Endodermal cell (in vitro differentiated cells): ENCODE data around the gene PDGFRB. TPM values are rescaled to one million over a fixed set of nuclear protein-coding genes. Genes with fewer than 3 reads are reported as not detected.

ENCODE experiments used
- DNase-seq: peaks from one replicate; pipeline ENCODE4 v3.0.0-alpha.2; 2017
- H3K27ac ChIP-seq: 2 replicates; pipeline ENCODE4 v1.5.1; 2013; ENCODE audit warnings: mild to moderate bottlenecking, low read depth, low read length, moderate library complexity
- H3K27me3 ChIP-seq: 2 replicates; pipeline ENCODE4 v1.6.1; 2013; ENCODE audit warnings: mild to moderate bottlenecking, low read length, moderate library complexity; ENCODE audit not compliant: insufficient read depth, control insufficient read depth, poor library complexity, severe bottlenecking
- H3K36me3 ChIP-seq: 2 replicates; pipeline ENCODE4 v1.7.0; 2013; ENCODE audit warnings: mild to moderate bottlenecking, low read length, moderate library complexity; ENCODE audit not compliant: control insufficient read depth, insufficient read depth
- H3K4me1 ChIP-seq: one replicate; pipeline ENCODE4 v1.7.0; 2013; ENCODE audit warnings: low read length; ENCODE audit not compliant: control insufficient read depth, insufficient read depth
- H3K4me3 ChIP-seq: 2 replicates; pipeline ENCODE4 v1.5.1; 2013; ENCODE audit warnings: mild to moderate bottlenecking, low read length, moderate library complexity
- H3K9ac ChIP-seq: 2 replicates; pipeline ENCODE4 v1.6.1; 2013; ENCODE audit warnings: mild to moderate bottlenecking, low read length, moderate library complexity; ENCODE audit not compliant: poor library complexity, severe bottlenecking; ENCODE audit errors: extremely low read depth
- H3K9me3 ChIP-seq: 2 replicates; pipeline ENCODE4 v1.6.1; 2013; ENCODE audit warnings: mild to moderate bottlenecking, low read length, moderate library complexity; ENCODE audit not compliant: control insufficient read depth
- H3K27ac Mint-ChIP-seq: 2 replicates; pipeline ENCODE4 v1.8.0; 2020; ENCODE audit warnings: mixed read lengths
- H3K27me3 Mint-ChIP-seq: 2 replicates; pipeline ENCODE4 v1.8.0; 2021; ENCODE audit warnings: mild to moderate bottlenecking, mixed read lengths; ENCODE audit not compliant: insufficient read depth
- H3K36me3 Mint-ChIP-seq: 2 replicates; pipeline ENCODE4 v1.8.0; 2020; ENCODE audit warnings: low read depth, mixed read lengths
- H3K4me1 Mint-ChIP-seq: 2 replicates; pipeline ENCODE4 v1.8.0; 2020; ENCODE audit warnings: mixed read lengths
- H3K4me3 Mint-ChIP-seq: 2 replicates; pipeline ENCODE4 v1.8.0; 2020; ENCODE audit warnings: mild to moderate bottlenecking, moderate library complexity, mixed read lengths
- H3K9me3 Mint-ChIP-seq: 2 replicates; pipeline ENCODE4 v1.8.0; 2020; ENCODE audit warnings: mild to moderate bottlenecking, mixed read lengths
- CTCF ChIP-seq: fragments of 200-600 bp; sonication (generic); conservative IDR thresholded peaks from 2 replicates; pipeline ENCODE4 v1.5.0; 2021; ENCODE audit warnings: antibody characterized with exemption, mild to moderate bottlenecking
- WGBS, 2 experiments: methylation state at CpG; one replicate each; pipeline versions ENCODE4 v1.1.5 to v1.1.7; 2013; ENCODE audit warnings: missing lambda C conversion rate in 2 of 2, mixed read lengths in 1 of 2; ENCODE audit not compliant: insufficient coverage in 1 of 2, insufficient read length in 1 of 2; 5-methylcytosine and 5-hydroxymethylcytosine counted together
- total RNA-seq, 2 donors: library from RNA; stranded (reverse); fragmentation: NEBNext Ultra II Directional in 1 of 2; extraction: Animal tissue kit (Norgen Biotek cat#: 25700) in 1 of 2; gene quantifications; 2 replicates in 1 of 2; 3 replicates in 1 of 2; pipeline ENCODE4 v1.2.1, GENCODE V29; 2021

PDGFRB gene
- total RNA-seq, 2 donors from 2014 or later = 4.1 to 6.5 TPM

GRCh38 chr5:150149618-150150017 is 6.0 kb downstream of the PDGFRB start:
- Histone ChIP-seq H3K36me3 (no peaks in the 10 kb centered on the region), H3K4me1 (peaks cover 9% of the 10 kb centered on the region), H3K27me3 (no peaks in the 10 kb centered on the region), H3K9me3 (no peaks in the 10 kb centered on the region), H3K9ac (no peak overlapping the region), H3K27ac (no peak overlapping the region), H3K4me3 (no peak overlapping the region)
- H3K4me1 Mint-ChIP-seq = peaks cover 34% of the 10 kb centered on the region
- no peaks in the 10 kb centered on the region for H3K9me3 Mint-ChIP-seq
- DNase-seq = no peak
- peaks cover 17% of the 10 kb centered on the region for H3K27me3 Mint-ChIP-seq
- H3K36me3 Mint-ChIP-seq = no peaks in the 10 kb centered on the region
- H3K4me3 Mint-ChIP-seq = no peak overlapping the region
- TF ChIP-seq CTCF = no peak
- H3K27ac Mint-ChIP-seq = no peak overlapping the region

GRCh38 chr5:150148117-150148927 is 7.3 kb downstream of the PDGFRB start:
- WGBS, 2 experiments = 92 to 94% methylated on average over 8 to 11 of the region's 11 CpGs
- no peak overlapping the region for H3K4me3 ChIP-seq
- no peaks in the 10 kb centered on the region for H3K27me3 ChIP-seq
- Mint-ChIP-seq H3K27me3 (peaks cover 15% of the 10 kb centered on the region), H3K9me3 (no peaks in the 10 kb centered on the region), H3K4me1 (peaks cover 35% of the 10 kb centered on the region), H3K36me3 (no peaks in the 10 kb centered on the region), H3K4me3 (no peak overlapping the region), H3K27ac (no peak overlapping the region)
- H3K9me3 ChIP-seq = no peaks in the 10 kb centered on the region
- H3K4me1 ChIP-seq = peaks cover 13% of the 10 kb centered on the region
- TF ChIP-seq CTCF = no peak
- no peak overlapping the region for H3K9ac ChIP-seq
- no peak overlapping the region for H3K27ac ChIP-seq
- H3K36me3 ChIP-seq = no peaks in the 10 kb centered on the region
- no peak for DNase-seq

GRCh38 chr5:150147670-150148069 is 8.0 kb downstream of the PDGFRB start:
- Mint-ChIP-seq H3K27ac (no peak overlapping the region), H3K36me3 (no peaks in the 10 kb centered on the region), H3K4me3 (no peak overlapping the region), H3K27me3 (peaks cover 15% of the 10 kb centered on the region), H3K4me1 (peaks cover 32% of the 10 kb centered on the region), H3K9me3 (no peaks in the 10 kb centered on the region)
- TF ChIP-seq CTCF = no peak
- H3K9ac ChIP-seq = no peak overlapping the region
- H3K4me1 ChIP-seq = peaks cover 13% of the 10 kb centered on the region
- H3K4me3 ChIP-seq = no peak overlapping the region
- H3K27ac ChIP-seq = peak overlapping the region; percentile 24
- no peak for DNase-seq
- H3K27me3 ChIP-seq = no peaks in the 10 kb centered on the region
- H3K36me3 ChIP-seq = no peaks in the 10 kb centered on the region
- WGBS, 2 experiments = 95 to 96% methylated on average over 6 to 7 of the region's 7 CpGs
- H3K9me3 ChIP-seq = no peaks in the 10 kb centered on the region
